ENCODE measurements around the gene SMIM10L1.

- TF ChIP-seq, protein P1, sequence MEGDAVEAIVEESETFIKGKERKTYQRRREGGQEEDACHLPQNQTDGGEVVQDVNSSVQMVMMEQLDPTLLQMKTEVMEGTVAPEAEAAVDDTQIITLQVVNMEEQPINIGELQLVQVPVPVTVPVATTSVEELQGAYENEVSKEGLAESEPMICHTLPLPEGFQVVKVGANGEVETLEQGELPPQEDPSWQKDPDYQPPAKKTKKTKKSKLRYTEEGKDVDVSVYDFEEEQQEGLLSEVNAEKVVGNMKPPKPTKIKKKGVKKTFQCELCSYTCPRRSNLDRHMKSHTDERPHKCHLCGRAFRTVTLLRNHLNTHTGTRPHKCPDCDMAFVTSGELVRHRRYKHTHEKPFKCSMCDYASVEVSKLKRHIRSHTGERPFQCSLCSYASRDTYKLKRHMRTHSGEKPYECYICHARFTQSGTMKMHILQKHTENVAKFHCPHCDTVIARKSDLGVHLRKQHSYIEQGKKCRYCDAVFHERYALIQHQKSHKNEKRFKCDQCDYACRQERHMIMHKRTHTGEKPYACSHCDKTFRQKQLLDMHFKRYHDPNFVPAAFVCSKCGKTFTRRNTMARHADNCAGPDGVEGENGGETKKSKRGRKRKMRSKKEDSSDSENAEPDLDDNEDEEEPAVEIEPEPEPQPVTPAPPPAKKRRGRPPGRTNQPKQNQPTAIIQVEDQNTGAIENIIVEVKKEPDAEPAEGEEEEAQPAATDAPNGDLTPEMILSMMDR (IDR thresholded peaks at IDR 0.05; ENCODE audit: control extremely low read depth in 1 of 3, insufficient read depth in 1 of 3, low read depth in 1 of 3, low read length in 3 of 3), result peak in 2 of 3 experiments; percentile 21 to 42; a peak in 2 of 4 replicates
- TF ChIP-seq ATF2 (IDR thresholded peaks at IDR 0.05; ENCODE audit: low read length) (no peak), TAF1 (IDR thresholded peaks at IDR 0.05; ENCODE audit: low read depth, low read length) (no peak), POLR2AphosphoS5 (IDR thresholded peaks at IDR 0.05; ENCODE audit: low read depth, low read length) (no peak)
Measured at GRCh38 chr12:11209113-11209512, 38.1 kb downstream of the SMIM10L1 start.
